NCI-H1436 (cell line): ENCODE data around the gene CDCA4.
"Not testable (repeated sequence)": the region's sequence is repeated elsewhere in the genome, so short reads cannot be mapped to it uniquely, and the experiment has no call there.

Experiments
- DNase-seq: peaks from one replicate; lab custom pipeline; 2025; lab: John Stamatoyannopoulos, UW

The CDCA4 gene

DNA sequence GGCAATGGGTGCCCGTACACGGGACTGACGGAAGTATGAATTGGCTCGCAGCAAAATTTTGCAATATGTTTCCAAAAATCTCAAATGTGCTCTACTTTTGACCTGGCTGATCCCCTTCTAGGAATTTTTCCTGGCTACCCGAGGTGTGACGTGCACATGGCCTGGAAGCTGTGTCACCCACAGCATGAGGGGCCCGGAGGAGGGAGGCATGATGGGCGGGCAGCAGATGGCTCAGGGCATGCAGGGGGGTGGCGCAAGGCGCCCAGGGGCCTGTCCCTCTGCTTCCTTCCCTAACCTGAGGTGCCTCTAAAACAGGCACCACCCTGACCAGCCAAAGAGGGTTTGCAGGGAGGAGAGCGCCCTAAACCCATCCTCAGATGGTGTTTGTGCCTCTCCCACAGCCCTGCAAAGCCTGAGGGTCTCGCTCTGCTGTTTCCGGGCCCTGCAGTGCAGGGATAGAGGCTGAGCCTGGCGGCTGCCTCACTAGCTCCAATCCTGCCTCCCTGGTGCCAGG is 37.7 kb upstream of the CDCA4 start:
- DNase-seq = no peak

DNA sequence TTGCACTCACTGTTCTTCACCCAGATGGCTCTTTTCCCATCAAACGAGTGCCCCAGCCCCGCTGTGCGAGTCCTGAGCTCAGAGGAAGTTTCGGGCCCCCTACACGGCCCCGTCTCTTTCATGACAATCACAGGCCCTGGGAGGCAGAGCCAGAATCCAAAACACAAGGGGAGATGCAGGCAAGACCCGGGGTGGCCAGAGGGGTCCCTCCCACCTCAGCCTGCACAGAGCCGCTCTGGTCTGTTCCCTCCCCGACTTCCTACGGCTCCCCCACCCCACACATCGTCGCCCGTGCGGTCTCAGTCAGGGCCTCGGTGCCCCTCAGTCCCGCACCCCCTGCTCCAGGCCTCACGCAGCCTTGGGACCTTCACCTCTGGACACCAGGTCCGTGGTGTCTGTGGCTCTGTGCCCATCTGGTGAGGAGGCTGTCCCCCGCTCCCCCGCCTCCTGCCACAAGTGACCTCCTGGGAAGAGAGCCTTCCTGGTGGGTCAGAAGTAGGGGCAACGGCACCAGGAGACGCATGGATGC is 35.5 kb upstream of the CDCA4 start:
- DNase-seq = no peak

DNA sequence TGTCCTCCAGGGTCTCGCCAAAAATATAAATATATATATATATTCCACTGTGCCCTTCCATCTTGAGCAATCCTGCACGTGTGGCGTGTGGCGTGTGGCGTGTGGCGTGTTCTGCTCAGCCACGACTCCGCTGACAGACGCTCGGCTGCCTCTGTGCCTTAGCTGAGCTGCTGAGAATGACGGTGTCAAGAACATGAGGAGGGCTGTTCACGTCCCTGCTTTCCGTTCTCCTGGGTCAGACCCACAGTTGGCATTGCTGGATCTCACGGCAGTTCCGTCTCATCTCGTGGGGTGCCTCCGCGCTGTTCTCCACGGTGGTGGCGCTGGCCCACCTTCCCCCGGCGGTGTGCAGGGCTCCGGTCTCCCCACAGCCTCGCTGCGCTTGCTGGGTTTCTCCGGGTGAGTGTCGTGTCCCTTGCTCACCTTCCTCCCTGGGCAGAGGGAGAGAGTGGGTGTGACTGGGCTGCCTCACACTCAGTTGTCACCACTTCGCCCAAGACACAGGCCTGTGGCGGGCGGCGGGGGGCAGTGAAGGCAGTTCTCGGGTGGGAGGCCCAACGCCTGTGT is 34.9 kb upstream of the CDCA4 start:
- DNase-seq = no peak

- DNase-seq = no peak
Measured at GRCh38 chr14:105055334-105055733, 34.5 kb upstream of the CDCA4 start.

- DNase-seq = no peak
Measured at GRCh38 chr14:105053996-105054395, 33.1 kb upstream of the CDCA4 start.

DNA sequence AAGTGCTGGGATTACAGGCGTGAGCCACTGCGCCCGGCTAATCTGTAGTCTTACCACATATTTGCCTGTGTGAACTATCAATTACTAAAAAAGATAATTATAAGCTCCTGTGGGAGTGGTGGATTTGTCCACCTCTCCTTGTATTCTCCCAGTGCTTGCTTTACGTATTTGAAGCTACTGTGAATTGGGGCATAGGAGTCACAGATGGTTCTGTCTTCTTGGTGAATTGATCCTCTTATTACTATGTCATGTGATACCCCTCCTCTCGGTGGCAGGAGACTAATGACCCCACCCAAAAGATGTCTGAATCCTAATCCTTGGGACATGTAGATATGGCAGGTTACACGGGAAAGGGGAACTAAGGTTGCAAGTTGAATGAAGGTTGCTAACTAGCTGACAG is 32.5 kb upstream of the CDCA4 start:
- no peak for DNase-seq

- no peak for DNase-seq
Measured at GRCh38 chr14:105052110-105052458, 31.2 kb upstream of the CDCA4 start.

DNA sequence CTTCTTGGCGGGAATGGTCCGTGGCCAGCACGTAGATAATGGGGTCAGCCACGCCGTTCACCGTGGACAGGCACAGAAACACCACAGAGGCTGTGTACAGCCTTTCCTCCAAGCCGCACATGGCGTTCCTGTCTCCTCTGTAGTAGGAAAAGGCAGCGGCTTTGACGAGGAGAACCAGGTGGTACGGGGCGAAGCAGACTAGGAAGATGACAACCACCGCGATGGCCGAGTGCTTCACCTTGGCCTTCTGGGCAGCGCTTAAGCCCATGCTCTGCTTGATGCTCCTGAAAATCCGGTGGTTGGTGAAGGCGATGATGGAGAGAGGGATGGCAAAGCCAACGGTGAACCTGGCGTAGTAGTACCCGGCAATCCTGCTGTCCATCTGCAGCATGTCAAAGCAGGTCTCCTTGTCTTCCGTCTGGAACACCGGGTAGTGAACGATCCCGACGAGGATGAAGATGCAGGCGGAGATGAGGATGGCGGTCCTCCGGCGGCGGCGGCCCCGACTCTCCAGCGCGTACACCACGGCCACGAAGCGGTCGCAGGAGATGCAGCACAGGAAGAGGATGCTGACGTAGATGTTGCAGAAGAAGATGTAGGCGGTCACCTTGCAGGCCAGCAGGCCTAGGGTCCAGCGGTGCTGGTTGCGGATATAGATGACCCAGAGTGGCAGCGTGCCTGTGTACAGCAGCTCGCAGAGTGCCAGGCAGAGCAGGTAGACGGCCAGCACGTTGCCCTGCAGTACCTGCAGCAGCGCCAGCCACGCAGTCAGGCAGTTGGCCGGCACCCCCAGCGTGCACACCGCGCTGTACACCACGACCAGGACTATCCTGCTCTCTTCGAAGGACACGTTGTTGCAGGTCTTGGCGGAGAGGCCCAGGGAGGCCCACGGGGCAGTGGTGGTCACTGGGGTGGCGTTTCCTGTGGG is 30.6 kb upstream of the CDCA4 start:
- DNase-seq = no peak

GRCh38 chr14:105050551-105050897 is 29.6 kb upstream of the CDCA4 start:
- DNase-seq = peak; percentile 18

- DNase-seq = no peak
Measured at GRCh38 chr14:105049753-105050550, 29.1 kb upstream of the CDCA4 start.

DNA sequence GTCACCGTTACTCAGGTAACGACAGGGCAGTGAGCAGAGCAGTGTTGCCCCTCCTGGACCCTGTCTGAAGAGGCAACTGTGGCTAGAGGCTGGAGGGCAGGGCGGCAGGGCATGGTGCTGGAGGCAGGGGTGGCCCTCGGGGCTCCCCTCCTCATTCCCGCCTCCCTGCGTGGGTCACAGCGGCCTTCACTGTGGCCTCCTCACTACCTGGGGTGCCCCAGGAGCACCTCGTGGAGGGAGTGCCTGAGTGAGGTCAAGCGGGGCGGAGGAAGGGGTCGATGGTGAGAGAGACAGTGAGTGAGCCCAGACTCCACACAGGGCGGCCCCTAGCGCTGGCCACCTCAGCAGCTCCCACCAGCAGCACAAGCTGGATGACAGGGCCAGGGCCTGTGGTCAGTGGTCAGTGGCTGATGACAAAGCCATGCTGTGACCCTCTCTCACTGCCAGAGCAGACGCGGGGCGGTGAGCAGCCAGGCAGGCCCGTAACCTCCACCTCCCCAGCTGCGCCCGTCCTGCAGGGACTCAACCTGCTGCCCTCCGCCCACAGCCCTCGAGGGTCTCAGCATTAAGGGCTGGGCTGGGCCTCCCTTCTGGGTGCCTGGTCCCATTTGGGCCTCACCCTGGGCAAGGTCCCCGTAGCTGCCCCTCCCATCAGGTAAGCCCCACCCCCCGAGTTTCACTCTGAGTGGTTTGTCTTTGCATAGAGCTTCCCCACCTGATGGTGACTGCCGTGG is 26.6 kb upstream of the CDCA4 start:
- no peak for DNase-seq

- DNase-seq = no peak
Measured at GRCh38 chr14:105046891-105047282, 26.0 kb upstream of the CDCA4 start.

GRCh38 chr14:105045710-105046326 is 24.9 kb upstream of the CDCA4 start:
- DNase-seq = peak; percentile 86

- DNase-seq = no peak
Measured at GRCh38 chr14:105043641-105044040, 22.8 kb upstream of the CDCA4 start.

DNA sequence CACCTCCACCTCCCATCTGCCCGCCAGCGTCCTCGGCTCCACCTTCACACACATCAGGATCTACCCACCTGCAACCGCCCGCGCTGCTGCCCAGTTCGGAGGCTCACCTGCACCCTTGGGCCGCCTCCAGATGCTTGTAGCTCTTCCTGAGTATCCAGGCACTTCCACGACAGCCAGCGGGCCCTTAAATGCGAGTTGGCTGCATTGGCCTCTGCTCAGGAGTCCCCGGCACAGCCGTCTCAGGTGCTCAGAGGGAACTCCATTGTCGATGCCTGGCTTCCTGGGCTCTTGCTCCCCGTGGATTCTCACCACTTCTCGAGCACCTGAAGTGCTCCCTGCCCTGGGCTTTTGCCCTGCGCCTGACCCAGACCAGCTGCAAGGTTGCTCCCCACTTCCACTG is 21.9 kb upstream of the CDCA4 start:
- no peak for DNase-seq

GRCh38 chr14:105041841-105042765 is 21.2 kb upstream of the CDCA4 start:
- DNase-seq = no peak

DNA sequence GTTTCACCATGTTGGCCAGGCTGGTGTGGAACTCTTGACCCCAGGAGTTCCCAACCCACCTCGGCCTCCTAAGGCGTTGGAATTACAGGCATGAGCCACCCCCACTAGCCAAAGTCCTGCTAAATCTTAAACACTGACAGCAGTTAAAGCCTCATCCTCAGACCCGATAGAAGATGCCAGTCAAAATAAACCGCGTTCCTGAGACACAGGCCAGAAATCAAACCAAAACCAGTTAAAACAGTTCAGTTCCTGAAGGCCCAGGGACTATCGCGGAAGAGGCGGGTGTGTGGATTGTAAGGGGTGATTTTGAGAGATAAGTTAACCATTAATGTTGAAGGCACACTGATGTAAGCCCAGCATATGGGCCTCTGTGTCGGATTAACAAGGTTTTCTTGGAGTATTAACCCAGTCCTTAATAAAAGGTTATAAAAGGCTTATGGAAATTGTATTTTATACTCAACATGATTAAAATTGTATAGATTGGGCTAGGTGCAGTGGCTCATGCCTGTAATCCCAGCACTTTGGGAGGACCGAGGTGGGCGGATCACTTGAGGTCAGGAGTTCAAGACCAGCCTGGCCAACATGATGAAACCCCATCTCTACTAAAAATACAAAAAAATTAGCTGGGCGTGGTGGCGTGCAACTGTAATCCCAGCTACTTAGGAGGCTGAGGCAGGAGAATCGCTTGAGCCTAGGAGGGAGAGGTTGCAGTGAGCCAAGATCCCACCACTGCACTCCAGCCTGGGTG is 18.7 kb upstream of the CDCA4 start:
- no peak for DNase-seq

- DNase-seq = not testable (repeated sequence)
Measured at GRCh38 chr14:105035616-105036015, 14.7 kb upstream of the CDCA4 start.

DNA sequence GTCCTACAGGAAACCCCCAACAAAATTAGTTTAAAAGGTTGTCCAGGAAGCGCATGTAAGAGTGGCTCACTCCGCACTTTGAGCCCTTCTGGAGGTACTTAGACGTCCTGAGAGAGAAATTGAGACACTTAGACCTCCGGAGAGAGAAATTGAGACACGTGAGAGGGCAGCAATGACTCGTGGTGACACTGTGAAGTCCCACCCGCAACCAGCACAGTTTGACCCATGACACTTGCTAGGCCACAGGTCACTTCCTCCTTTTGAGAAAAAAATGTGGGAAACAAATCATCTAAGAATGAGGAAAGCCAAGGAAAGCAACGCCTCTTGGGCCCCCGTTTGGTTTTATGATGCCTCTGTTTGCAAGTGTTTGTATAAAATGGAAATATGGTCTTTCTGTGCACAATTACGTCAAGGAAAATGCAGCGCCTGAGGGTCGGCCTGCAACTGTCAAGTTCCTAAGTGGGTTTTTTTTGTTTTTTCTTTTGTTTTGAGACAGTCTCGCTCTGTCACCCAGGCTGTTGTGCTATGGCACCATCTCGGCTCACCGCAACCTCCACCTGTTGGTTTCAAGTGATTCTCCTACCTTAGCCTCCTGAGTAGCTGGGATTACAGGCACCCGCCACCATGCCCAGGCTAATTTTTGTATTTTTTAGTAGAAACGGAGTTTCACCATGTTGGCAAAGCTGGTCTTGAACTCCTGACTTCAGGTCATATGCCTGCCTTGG is 13.6 kb upstream of the CDCA4 start:
- no peak for DNase-seq
